HG03457 (cell line): ENCODE results near the gene RAD23A.
"Not testable (repeated sequence)": the region's sequence is repeated elsewhere in the genome, so short reads cannot be mapped to it uniquely, and the experiment has no call there.

ENCODE experiments used
- ATAC-seq: cut with Tn5 transposase; IDR thresholded peaks from one replicate; pipeline ENCODE4 v1.9.1; 2021; ENCODE audit warnings: moderate number of reproducible peaks; ENCODE audit not compliant: unreplicated experiment

RAD23A gene

DNA sequence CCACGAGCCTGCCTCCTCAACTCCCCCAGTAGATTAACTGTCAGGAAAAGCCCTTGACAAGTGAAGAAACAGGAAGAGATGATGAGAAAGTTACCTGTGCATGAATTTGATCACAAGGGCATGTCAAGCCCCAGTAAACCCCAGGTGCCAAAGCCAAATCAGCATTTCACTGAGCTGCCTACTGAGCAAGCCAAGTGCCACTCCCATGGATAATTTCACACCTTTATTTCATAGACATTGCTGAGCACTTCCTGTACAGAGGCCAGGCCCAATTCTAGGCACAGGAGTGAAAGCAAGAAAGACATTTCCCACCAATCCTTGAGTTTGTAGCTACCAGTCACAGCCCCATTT is 8.9 kb downstream of the RAD23A start:
- ATAC-seq: no peak

DNA sequence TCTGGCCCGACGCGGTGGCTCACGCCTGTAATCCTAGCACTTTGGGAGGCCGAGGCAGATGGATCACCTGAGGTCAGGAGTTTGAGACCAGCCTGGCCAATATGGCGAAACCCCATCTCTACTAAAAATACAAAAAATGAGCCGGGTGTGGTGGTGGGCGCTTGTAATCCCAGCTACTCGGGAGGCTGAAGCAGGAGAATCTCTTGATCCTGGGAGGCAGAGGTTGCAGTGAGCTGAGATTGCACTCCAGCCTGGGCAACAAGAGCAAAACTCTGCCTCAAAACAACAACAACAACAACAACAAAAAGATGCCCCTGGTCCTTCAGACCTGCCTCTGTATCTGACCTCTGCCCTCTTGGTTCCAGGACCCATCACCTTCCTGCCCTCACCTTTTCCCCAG is 9.9 kb downstream of the RAD23A start:
- not testable (repeated sequence) for ATAC-seq

DNA sequence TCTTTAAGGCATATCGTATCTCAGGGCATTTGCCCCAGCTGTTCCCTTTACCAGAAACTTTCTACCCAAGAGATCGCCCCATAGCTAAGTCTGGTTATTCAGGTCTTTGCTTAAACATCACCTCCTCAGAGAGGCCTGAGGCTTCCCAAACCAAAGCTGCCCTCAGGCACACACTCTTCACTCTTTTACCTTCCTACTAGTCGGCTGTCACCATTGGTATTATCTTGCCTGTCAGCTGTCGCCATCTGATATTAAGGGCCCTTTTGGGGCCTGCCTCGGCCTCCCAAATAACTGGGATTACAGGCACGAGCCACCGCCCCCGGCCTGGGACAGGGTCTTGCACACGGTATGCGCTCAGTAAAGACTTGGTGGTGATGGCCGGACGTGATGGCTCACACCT is 10.3 kb downstream of the RAD23A start:
- no peak for ATAC-seq

- ATAC-seq: no peak
Observed at GRCh38 chr19:12956446-12957388, 11.1 kb downstream of the RAD23A start, which contains the start of gene GADD45GIP1. Gene GADD45GIP1 (minus strand): TSS chr19:12957223. CDS start chr19:12957212, 11 bp downstream.

DNA sequence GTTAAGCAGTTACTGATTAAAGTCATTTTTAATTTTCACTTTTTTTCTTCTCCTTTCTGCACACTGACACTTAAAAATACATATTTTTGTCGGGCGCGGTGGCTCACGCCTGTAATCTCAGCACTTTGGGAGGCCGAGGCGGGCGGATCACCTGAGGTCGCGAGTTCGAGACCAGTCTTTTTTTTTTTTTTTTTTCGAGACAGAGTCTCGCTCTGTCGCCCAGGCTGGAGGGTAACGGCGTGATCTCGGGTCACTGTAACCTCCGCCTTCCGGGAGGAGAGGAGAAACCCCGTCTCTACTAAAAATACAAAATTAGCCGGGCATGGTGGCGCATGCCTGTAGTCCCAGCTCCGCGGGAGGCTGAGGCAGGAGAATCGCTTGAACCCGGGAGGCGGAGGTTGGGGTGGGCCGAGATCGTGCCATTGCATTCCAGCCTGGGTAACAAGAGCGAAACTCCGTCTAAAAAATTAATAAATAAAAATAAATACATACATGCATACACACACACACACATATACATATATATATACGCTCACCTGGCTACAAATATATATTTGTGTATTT is 11.8 kb downstream of the RAD23A start:
- not testable (repeated sequence) for ATAC-seq

DNA sequence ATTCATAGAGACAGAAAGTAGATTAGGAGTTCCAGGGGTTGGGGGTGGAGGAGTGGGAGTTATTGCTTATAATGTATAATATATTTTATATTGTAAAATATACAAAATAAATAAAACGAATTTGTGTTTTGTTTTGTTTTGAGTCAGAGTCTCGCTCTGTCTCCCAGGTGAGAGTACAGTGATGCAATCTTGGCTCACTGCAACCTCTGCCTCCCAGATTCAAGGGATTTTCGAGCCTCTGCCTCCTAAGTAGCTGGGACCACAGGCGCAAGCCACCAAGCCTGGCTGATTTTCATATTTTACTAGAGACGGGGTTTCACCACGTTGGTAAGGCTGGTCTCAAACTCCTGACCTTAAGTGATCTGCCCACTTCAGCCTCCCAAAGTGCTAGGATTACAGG is 13.8 kb downstream of the RAD23A start:
- no peak for ATAC-seq

GRCh38 chr19:12965017-12965811 is 19.6 kb downstream of the RAD23A start:
- no peak for ATAC-seq

DNA sequence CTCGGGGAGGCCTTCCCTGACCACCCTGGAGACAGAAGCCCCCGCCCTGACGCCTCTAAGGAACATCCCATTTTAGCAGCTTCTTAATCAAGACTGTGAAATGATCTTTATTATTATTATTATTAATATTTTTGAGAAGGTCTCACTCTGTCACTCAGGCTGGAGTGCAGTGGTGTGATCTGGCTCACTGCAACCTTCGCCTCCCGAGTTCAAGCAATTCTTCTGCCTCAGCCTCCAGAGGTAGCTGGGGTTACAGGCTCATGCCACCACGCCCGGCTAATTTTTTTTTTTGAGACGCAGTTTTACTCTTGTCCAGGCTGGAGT is 20.1 kb downstream of the RAD23A start:
- no peak for ATAC-seq

- no peak for ATAC-seq
Observed at GRCh38 chr19:12967907-12968306, 22.2 kb downstream of the RAD23A start.

DNA sequence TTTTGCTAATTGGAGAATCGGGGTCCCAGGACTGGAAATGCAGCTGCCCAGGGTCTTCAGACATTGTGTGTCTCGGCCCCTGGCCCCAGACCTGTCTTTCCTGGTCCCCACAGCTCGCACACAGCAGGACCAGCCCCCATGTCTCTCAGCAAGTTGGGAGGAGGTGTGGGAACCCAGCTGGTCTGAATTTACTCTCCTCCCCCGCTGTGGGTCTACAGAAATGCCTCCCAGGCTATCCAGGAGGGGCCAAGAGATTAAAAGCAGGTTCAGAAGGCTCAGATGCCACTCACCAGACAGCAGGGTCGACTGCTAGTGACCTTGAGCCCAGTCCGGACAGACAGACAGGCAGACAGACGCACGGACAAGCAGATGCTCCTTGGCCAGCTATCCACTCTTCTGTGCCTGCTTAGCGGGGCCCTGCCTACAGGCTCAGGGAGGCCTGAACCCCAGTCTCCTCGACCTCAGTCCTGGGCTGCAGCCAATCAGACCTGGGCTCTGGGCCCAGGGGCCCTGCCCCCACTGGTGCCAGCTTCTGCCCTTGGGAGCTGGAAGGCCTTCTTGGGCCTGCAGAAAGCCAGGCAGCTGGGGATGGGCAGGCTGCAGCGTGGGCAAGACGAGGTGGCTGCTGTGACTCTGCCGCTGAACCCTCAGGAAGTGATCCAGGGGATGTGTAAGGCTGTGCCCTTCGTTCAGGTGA is 23.8 kb downstream of the RAD23A start, which contains the start of gene DAND5:
DAND5 (plus strand) TSS at position 285 of the 697 bp plus-strand sequence; CDS start at position 370, 85 bp downstream.
- ATAC-seq: no peak

DNA sequence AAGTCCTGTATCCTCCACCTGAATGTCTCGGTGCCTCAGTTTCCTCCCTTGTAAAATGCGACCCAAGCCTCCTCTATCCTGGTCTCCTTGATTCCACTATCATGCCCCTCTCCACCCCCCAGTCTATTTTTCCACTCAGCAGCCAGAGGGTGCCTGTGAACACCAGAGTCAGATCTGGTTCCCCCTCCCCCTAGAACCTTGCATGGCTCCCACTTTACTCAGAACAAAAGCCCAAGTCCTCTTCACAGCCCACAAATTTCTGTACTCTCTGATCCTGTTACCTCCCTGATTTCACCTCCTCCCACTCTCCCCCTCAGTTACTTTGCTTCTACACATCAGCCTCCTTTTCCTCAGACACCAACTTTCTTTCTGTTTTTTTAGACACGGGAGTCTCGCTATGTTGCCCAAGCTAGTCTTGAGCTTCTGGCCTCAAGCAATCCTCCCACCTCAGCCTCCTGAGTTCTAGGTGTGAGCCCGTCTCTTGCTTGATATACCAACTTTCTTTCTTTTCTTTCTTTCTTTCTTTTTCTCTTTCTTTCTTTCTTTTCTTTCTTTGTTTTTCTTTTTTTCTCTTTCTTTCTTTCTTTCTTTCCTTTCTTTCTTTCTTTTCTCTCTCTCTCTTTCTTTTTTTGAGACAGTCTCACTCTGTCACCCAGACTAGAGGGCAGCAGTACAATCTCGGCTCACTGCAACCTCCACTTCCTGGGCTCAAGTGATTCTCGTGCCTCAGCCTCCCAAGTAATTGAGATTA is 24.6 kb downstream of the RAD23A start:
- ATAC-seq: no peak

GRCh38 chr19:12973236-12973635 is 27.6 kb downstream of the RAD23A start:
- no peak for ATAC-seq

DNA sequence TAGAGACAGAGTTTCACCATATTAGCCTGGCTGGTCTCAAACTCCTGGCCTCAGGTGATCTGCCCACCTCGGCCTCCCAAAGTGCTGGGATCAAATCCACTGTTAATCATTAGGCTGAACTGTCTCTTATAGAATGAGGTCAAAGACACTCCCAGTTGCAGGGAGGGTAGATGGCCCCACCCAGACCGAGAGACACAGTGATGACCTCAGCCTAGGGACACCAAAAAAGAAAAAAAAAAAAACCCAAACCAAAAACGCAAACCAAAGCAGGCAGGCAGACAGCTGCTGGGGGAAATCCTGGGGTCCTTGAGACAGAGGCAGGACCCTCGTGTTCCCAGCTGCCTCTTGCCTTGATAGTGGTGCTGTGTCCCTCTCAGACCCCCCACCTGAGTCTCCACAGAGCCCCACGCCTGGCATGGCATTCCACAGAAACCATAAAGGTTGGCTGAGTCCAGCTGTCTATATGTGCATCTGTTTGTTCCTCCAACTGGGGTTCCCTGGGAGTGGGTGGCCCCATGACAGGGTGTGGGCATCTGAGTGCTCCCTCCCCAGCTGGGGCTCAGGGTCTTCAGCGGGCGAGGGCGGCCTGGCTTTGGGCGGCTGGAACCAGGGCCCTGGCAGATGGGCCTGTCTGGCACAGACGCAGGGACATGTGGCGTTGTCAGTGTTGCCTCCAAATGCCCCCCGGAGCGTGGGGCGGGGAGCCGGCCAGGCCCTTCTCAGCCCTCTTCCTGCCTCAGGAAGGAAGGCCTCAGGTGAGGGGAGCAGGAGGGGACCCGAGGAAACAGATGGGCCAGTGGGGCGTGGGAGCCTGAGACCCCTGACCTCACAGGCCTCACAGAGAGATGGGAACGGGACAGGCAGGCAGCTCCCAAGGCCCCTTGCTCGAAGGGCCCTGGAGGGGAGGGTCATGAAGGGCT is 28.9 kb downstream of the RAD23A start:
- ATAC-seq: no peak

DNA sequence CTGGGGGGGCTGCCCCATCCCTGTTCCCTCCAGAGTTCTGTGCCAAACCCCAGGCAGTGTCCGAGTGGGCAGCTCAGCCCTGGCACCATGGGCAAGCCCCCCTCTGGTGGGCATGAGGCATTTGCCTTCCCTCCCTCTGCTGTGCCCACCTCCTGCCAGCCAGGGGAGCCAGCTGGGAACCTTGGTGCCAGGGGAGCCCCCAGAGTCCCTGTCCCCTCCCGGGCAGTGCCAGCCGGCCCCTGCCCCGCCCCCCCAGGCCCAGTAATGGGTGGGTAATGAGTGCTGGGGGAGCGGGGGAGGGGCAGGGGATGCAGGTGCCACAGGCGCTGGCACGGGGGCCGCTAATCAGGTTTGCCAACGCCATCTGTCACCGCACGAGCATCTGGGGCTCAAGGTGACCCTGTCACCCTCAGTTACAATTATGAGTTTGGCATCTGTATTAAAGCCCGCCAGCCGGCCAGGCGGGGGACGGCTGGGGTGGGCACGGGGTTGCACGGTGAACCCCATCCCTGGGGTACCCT is 29.6 kb downstream of the RAD23A start:
- ATAC-seq: no peak

DNA sequence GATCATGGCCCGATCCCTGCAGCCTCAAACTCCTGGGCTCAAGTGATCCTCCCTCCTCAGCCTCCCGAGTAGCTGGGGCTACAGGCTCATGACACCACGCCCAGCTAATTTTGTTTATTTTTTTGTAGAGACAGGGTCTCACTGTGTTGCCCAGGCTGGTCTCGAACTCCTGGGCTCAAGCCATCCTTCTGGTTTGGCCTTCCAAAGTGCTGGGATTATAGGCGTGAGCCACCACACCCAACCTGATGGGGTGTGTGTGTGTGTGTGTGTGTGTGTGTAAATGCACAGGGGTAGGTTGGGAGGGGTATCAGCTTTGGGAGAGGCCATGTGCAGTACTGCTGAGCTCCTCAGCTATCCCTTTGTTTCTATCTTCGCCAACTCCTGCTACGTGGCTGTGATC is 30.4 kb downstream of the RAD23A start:
- not testable (repeated sequence) for ATAC-seq

- no peak for ATAC-seq
Observed at GRCh38 chr19:12979974-12980373, 34.3 kb downstream of the RAD23A start.

DNA sequence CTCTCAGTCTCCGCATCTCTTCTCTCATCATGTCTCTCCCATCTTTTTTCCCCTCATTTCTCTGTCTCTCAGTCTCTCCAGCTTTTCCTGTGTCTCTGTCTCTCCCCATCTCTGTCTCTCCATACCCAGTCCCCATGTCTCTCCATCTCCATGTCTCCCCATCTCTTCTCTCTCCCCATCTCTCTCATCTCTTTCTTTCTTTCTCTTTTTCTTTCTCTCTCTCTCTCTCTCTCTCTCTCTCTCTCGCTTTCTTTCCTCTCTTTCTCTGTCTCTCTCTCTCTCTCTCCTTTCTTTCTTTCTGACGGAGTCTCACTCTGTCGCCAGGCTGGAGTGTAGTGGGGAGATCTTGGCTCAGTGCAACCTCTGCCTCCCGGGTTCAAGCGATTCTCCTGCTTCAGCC is 37.0 kb downstream of the RAD23A start:
- ATAC-seq: no peak

GRCh38 chr19:12983091-12983490 is 37.4 kb downstream of the RAD23A start:
- no peak for ATAC-seq

DNA sequence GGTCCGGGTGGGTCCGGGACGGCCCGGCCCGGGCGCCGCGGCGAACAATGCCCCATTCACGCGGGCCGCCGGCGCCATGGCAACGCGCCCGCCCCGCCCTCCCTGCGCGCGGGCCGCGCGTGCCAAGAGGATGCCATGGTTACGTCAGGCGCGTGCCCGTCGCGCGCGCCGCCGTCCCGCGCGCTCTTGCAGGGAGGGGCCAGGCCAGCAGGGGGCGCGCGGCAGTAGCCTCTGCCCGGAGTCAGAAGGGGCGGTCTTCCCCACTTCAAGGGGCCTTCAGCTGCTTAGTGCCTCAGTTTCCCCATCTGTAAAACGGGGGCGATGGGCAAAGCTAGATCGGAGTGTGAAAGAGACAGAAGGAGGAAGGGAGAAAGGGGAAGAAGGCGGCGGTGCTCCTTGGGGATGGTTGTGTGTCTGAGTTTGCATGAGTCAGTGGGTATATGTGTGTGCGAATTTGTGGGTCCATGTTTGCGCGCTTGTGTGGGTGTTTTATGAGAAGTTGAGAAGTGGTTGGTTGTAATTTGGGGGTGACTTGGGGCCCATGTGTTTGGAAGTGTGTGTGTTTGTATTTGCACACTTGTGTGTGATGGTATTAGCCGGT is 38.0 kb downstream of the RAD23A start:
- no peak for ATAC-seq
